Activated B cell treated with CpG ODN at 0.5 μM for 24 hours (primary cell): ENCODE measurements around the gene CFDP1. TPM values are rescaled to one million over a fixed set of nuclear protein-coding genes. Genes with fewer than 3 reads are reported as not detected.

Experiments
- ATAC-seq: fragments of 200-7000 bp; cut with Tn5 transposase; one replicate; pipeline ENCODE4 v1.10.0; 2021; ENCODE audit warnings: low read depth, mild to moderate bottlenecking, moderate library complexity
- CTCF ChIA-PET: fragments of 350-600 bp; sonication (Branson Sonifier 250); formaldehyde crosslinking; loops from one replicate; lab custom pipeline; 2021; ENCODE audit warnings: antibody characterized with exemption; lab: Charles Lee
- POLR2A ChIA-PET: fragments of 350-600 bp; sonication (Branson Sonifier 250); formaldehyde crosslinking; loops from one replicate; lab custom pipeline; 2021; ENCODE audit warnings: antibody characterized with exemption; lab: Charles Lee
- DNase-seq: peaks from one replicate; pipeline ENCODE4 v3.0.0; 2022
- H3K27ac Mint-ChIP-seq: one replicate; pipeline ENCODE4 v1.8.0; 2020; ENCODE audit warnings: mixed read lengths
- H3K27me3 Mint-ChIP-seq: one replicate; pipeline ENCODE4 v1.8.0; 2021; ENCODE audit warnings: mixed read lengths
- H3K36me3 Mint-ChIP-seq: one replicate; pipeline ENCODE4 v1.8.0; 2021; ENCODE audit warnings: low read depth, mixed read lengths
- H3K4me1 Mint-ChIP-seq: one replicate; pipeline ENCODE4 v1.8.0; 2021; ENCODE audit warnings: mixed read lengths
- H3K4me3 Mint-ChIP-seq: one replicate; pipeline ENCODE4 v1.8.0; 2020; ENCODE audit warnings: mild to moderate bottlenecking, mixed read lengths
- H3K9me3 Mint-ChIP-seq: one replicate; pipeline ENCODE4 v1.8.0; 2020; ENCODE audit warnings: mixed read lengths
- CTCF ChIP-seq: fragments of 200-600 bp; IDR thresholded peaks from one replicate; pipeline ENCODE4 v1.8.0; 2022; ENCODE audit warnings: antibody characterized with exemption, mild to moderate bottlenecking
- intact Hi-C: fragments of 100-400 bp; cut with micrococcal nuclease; formaldehyde crosslinking; loops from one replicate; pipeline ENCODE4 v1.15.1; 2024
- total RNA-seq: library from RNA; stranded (reverse); gene quantifications from 2 replicates; pipeline ENCODE4 v1.2.3, GENCODE V29; 2022

Gene CFDP1
- total RNA-seq, 1 donor from 2014 or later, result 32.0 TPM

- H3K4me1 Mint-ChIP-seq, result peaks cover 24% of the 10 kb centered on the region
- peaks cover 41% of the 10 kb centered on the region for H3K27me3 Mint-ChIP-seq
- ATAC-seq, result no peak
- no peak for TF ChIP-seq CTCF
- intact Hi-C loops, result no loop called here
- ChIA-PET POLR2A (no interaction called here), CTCF (no interaction called here)
- DNase-seq, result no peak
- peaks cover 16% of the 10 kb centered on the region for H3K36me3 Mint-ChIP-seq
- no peak overlapping the region for H3K27ac Mint-ChIP-seq
- no peak overlapping the region for H3K4me3 Mint-ChIP-seq
- H3K9me3 Mint-ChIP-seq, result no peaks in the 10 kb centered on the region
These were observed 109.4 kb downstream of the CFDP1 start for GRCh38 chr16:75323933-75324332.

- H3K4me1 Mint-ChIP-seq, result peaks cover 24% of the 10 kb centered on the region
- peaks cover 16% of the 10 kb centered on the region for H3K36me3 Mint-ChIP-seq
- H3K4me3 Mint-ChIP-seq, result no peak overlapping the region
- DNase-seq, result no peak
- TF ChIP-seq CTCF, result no peak
- no peak for ATAC-seq
- intact Hi-C loops, result no loop called here
- ChIA-PET CTCF (interaction anchor here (0.7 kb wide), 1 partner anchor 11 kb away, joined by 3 read pairs; no protein-coding TSS in a partner anchor), POLR2A (no interaction called here)
- peaks cover 41% of the 10 kb centered on the region for H3K27me3 Mint-ChIP-seq
- no peaks in the 10 kb centered on the region for H3K9me3 Mint-ChIP-seq
- no peak overlapping the region for H3K27ac Mint-ChIP-seq
These were observed 110.1 kb downstream of the CFDP1 start for GRCh38 chr16:75323198-75323597.

- intact Hi-C loops, result no loop called here
- Mint-ChIP-seq H3K36me3 (peaks cover 18% of the 10 kb centered on the region), H3K9me3 (no peaks in the 10 kb centered on the region), H3K27ac (no peak overlapping the region), H3K27me3 (peaks cover 41% of the 10 kb centered on the region), H3K4me1 (peaks cover 24% of the 10 kb centered on the region), H3K4me3 (no peak overlapping the region)
- CTCF ChIA-PET, result interaction anchor here (0.7 kb wide), 1 partner anchor 10 kb away, joined by 3 read pairs; no protein-coding TSS in a partner anchor
- no peak for ATAC-seq
- no peak for TF ChIP-seq CTCF
- POLR2A ChIA-PET, result no interaction called here
- DNase-seq, result no peak
These were observed 110.6 kb downstream of the CFDP1 start for GRCh38 chr16:75322740-75323139.

- DNase-seq, result no peak
- H3K27ac Mint-ChIP-seq, result no peak overlapping the region
- ChIA-PET POLR2A (no interaction called here), CTCF (no interaction called here)
- H3K27me3 Mint-ChIP-seq, result peaks cover 31% of the 10 kb centered on the region
- no peak for TF ChIP-seq CTCF
- peaks cover 23% of the 10 kb centered on the region for H3K36me3 Mint-ChIP-seq
- no peaks in the 10 kb centered on the region for H3K9me3 Mint-ChIP-seq
- peaks cover 24% of the 10 kb centered on the region for H3K4me1 Mint-ChIP-seq
- ATAC-seq, result no peak
- intact Hi-C loops, result no loop called here
- H3K4me3 Mint-ChIP-seq, result no peak overlapping the region
These were observed 112.9 kb downstream of the CFDP1 start for GRCh38 chr16:75320435-75320834.

GRCh38 chr16:75319513-75320411 is 113.5 kb downstream of the CFDP1 start:
- ATAC-seq (no peak), DNase-seq (no peak)
- H3K27me3 Mint-ChIP-seq, result peaks cover 25% of the 10 kb centered on the region
- H3K27ac Mint-ChIP-seq, result no peak overlapping the region
- ChIA-PET POLR2A (interaction anchor here (0.6 kb wide), 1 partner anchor 1599 kb away, joined by 3 read pairs; no protein-coding TSS in a partner anchor), CTCF (no interaction called here)
- H3K9me3 Mint-ChIP-seq, result no peaks in the 10 kb centered on the region
- peaks cover 24% of the 10 kb centered on the region for H3K4me1 Mint-ChIP-seq
- intact Hi-C loops, result no loop called here
- no peak for TF ChIP-seq CTCF
- H3K36me3 Mint-ChIP-seq, result peaks cover 20% of the 10 kb centered on the region
- peak overlapping the region; percentile 15 for H3K4me3 Mint-ChIP-seq
